T-helper 2 cell (primary cell): ENCODE measurements around the gene GRAMD1A.
"Not testable (repeated sequence)": the region's sequence is repeated elsewhere in the genome, so short reads cannot be mapped to it uniquely, and the experiment has no call there.

Experiments used
- DNase-seq, 5 experiments: peaks; one replicate each; pipeline versions ENCODE4 v3.0.0 to v3.0.0-alpha.2; 2012 to 2022

GRAMD1A gene

GRCh38 chr19:35004517-35005255, 4.6 kb downstream of the GRAMD1A start:
- DNase-seq = no peak

DNA sequence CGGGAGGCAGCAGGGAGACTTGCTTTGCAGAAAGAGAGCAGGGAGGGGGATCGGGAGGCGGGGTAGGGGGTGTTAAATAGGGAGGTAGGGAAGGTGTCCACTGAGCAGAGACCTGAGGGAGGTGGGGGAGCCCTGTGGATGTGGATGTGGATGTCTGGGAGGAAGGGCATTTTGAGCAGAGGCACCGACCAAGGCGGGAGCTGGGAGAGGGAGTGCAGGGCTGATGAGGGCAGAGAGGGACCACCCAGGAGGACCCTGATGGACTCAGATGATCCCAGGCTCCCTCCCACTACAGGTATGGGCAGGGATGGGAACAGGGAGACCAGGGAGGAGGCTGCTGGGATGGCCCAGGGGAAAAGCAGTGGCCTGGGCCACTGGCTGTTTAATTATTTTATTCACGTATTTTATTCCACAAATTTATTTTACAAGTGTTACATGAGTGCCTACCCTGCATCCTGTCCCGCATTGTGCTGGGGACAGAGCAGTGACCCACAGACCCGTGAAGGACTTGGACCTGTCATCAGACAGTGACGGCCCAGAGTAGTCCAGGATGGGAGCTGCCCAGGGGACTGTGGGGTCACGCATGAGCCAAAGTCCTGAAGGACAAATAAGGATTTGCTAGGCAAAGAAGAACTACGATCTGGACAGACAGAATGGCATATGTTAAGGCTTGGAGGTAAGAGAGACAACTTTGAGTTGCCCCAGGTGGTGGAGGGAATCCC, 5.3 kb downstream of the GRAMD1A start:
- no peak for DNase-seq

GRCh38 chr19:35006007-35006341, 5.9 kb downstream of the GRAMD1A start:
- DNase-seq = not testable (repeated sequence)

DNA sequence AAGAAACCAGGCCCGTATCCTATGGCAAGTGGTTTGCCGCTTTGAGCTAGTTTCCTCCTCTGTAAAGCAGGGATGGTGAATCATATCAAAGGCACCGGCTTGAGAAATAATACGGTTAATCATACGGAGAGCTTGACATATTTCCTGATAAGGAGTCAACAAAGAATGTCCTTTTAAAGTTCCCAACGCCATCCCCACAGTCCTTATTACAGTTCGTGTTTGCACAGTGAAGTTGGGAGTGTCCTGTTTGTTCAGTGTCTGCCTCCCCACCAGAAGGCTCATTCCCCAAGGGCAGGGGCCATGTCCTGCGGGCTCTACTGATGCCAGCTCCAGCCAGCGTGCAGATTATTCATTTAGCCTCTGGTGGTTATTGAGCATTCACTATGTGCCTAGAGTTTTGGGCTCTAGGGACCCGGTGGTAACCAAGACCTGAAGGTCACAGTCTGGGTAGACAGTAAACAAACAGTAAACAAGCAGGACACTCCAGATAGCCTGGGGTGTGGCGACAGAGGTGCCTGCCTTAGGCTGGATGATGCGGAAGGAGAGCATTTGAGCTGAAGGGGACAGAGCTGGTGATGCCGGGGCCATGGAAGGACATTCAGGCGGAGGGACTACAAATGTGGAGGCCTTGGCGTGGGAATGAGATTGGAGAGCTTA, 6.3 kb downstream of the GRAMD1A start:
- no peak for DNase-seq

- no peak for DNase-seq
Observed at GRCh38 chr19:35006999-35007365, 6.9 kb downstream of the GRAMD1A start.

- DNase-seq = not testable (repeated sequence)
Observed at GRCh38 chr19:35007427-35007826, 7.3 kb downstream of the GRAMD1A start.

DNA sequence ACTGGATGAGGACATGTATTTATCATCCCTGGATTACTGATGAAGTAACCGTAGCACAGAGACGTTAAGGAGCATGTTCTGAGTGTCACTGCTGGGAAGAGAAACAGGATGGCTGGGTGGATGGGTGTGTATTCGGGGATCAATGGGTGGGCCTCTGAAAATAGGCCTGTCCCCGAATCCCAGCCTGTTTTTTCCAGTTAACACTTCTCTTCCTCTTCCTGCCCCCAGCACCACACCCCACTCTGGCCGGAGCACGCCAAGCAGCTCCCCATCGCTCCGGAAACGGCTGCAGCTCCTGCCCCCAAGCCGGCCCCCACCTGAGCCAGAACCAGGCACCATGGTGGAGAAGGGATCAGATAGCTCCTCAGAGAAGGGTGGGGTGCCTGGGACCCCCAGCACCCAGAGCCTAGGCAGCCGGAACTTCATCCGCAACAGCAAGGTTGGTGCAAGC, 8.8 kb downstream of the GRAMD1A start:
- no peak for DNase-seq

- DNase-seq = no peak
Observed at GRCh38 chr19:35009424-35010415, 9.6 kb downstream of the GRAMD1A start.

DNA sequence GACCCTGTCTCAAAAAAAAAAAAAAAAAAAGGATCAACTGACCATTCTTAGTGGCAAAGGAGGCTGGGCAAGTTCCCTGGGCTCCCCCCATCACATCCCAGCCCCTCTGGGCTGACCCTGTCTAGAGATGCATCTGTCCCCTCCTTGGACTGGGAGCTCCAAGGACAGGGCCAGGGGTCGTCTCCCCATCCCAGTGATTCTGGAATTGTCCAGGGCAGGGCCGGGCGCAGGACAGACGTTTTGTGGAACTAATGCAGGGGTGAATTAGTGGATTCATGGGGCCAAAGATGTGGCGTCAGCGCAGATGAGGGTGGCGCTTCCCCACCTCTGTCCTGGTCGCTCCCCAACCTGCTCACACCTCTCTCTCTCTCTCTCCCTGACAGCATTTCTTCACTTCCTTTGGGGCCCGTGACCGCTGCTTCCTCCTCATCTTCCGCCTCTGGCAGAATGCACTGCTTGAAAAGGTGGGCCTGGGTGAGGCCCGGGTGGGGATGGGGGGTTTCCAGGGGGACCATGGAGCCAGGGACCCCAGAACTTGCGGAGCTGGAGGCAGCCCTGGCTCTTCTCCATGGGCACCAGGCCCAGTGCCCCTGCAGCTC, 11.1 kb downstream of the GRAMD1A start:
- DNase-seq = peak in 2 of 5 experiments; percentile 43 to 76

DNA sequence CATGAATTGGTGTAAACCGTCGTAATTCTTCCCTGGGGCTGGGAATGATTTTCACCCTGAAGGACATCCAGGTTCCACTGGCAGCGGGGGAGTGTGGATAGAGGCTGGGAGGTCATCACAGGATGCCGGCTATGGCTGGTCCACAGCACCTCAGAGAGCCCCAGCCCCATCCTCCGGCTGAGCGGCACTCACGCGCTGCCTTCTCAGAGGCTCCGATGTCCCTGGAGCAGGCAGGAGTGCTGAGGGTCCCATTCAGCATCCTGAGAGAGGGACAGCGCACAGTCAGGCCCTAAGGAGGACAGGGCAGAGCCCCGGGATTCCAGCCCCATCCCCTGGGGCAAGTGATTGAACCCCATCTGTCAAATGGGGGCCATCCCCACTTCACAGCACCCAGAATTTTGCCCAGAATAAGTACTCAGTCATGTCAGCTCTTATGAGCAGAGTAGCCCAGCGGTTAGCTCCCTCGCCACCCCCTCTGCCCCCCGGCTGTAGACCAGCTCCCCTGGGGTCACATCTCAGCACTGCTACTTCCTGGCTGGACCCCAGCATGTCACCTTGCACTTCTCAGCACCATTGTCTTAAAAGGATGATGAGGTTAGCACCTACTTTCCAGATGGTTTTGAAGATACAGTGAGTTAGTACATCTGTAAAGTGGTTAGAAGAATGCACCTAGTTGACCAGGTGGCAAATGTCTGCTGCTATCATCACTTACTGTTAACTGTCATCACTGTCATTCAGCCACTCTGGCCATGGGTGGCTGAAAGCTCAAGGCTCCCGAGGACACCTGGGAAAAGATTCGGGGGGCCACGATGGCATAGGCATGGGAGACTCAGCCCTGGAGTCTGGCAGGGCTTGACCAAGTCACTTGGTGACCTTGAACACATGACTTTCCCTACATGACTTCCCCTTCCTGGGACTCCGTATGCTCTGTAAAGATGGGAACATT, 11.9 kb downstream of the GRAMD1A start:
- DNase-seq = peak in 2 of 5 experiments; percentile 23 to 68

DNA sequence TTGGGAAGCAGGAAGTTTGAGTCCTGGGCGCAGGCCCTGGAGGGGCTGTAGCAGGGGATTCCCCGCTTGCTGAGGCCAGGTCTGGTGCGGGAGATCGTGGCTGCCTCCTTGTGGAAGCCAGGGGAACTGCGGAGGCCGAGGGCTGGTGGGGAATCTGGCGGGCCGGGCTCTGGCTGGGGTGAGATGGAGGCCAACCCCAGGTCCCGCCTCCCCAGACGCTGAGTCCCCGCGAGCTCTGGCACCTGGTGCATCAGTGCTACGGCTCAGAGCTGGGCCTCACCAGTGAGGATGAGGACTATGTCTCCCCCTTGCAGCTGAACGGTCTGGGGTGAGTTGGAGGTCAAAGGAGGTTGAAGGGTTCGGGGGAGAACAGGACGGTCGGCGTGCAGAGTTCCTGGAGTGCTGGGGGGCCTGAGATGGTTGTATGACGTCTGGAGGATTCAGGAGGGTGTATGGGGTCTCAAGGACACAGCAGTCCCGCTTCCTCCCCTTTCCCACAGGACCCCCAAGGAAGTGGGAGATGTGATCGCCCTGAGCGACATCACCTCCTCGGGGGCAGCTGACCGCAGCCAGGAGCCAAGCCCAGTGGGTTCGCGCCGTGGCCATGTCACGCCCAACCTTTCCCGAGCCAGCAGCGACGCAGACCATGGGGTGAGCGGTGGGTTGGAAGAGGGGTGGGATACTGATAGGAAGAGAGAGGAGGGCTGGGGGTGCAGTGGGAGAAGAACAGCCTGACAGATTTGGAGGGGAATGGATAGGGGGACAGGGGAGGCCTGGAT, 13.1 kb downstream of the GRAMD1A start:
- peak; percentile 61 to 76 (median 75) for DNase-seq

- DNase-seq = peak in 4 of 5 experiments; percentile 28 to 86 (median 72)
Observed at GRCh38 chr19:35013820-35014754, 14.0 kb downstream of the GRAMD1A start.

DNA sequence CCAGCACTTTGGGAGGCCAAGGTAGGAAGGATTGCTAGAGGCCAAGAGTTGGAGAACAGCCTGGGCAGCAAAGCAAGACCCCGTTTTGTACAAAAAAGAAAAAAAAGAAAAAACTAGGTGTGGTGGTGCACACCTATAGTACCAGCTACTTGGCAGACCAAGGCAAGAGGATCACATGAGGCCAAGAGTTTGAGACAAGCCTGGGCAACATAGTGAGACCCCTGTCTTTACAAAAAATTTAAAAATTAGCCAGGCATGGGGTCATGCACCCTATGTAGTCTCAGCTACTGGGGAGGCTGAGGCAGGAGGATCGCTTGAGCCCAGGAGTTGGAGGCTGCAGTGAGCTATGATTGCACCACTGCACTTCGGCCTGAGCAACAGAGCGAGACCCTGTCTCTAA, 14.7 kb downstream of the GRAMD1A start:
- DNase-seq = not testable (repeated sequence)

DNA sequence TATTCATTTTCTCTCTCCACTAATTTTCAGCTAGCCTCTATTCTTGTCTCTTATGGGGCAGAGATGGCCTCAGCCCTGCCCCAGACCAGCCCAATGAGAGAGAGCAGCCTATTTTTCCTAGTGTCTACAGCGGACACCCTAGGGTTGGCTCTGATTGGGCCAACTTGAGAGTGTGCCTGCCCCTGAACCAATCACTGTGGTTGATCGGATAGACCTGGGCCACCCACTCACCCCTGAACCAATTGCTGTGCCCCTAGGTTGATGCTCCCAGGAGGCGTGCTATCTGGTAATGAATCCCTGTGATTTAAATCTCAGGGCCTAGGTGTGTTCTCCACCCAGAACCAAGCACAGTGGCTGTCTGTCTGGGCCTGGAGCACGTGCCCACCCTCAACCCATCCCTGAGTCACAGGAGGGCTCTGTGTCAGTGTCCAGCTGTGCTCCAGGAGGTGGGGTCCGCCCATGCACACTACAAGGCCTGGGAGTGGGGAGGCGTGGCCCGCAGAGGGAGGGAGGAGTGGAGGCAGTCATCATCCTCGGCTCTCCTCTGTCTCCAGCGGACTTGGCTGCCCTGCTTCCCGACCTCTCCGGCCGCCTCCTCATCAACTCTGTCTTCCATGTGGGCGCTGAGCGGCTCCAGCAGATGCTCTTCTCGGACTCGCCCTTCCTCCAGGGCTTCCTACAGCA, 15.3 kb downstream of the GRAMD1A start:
- DNase-seq = no peak

DNA sequence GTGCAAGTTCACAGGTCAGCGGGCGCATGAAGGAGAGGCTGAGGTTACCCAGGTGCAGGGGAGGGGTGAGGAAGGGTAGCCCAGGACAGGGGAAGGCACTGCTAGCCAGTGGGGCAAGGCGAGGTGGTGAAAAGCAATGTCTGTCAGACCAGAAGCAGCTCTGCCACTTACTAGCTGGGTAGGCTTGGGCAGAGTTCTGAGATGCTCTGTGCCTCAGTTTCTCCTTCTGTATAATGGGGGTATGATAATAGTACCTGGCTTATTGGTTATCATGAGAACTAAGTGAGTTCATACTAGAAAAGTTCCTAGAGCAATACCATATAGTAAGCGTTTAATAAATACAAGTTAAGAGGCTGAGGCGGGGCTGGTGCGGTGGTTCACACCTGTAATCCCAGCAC, 15.8 kb downstream of the GRAMD1A start:
- DNase-seq = no peak

DNA sequence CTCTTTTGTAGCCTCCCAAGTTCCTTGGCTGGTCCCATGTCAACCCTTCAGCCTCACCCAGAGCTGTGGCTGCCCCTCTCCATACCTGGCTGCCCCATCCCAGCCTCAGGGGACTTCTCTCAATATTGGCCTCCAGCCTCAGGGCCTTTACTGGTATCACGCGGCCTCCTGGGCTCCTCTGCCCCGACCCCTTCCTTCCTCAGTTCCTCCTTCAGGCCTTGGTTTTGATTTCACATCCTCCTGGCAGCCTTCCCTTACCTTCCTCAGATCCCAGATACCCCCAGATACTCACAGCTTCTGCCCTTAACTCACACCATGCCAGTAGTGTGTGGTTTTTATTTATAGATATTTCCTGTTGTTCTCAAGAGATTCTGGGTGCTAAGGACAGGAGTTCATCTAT, 17.4 kb downstream of the GRAMD1A start:
- no peak for DNase-seq

GRCh38 chr19:35018379-35018778, 18.3 kb downstream of the GRAMD1A start:
- no peak for DNase-seq

- DNase-seq = no peak
Observed at GRCh38 chr19:35019144-35019543, 19.0 kb downstream of the GRAMD1A start.
